ENCODE results near the gene CD37.
A peak's percentile ranks its signal among the peaks of the same experiment; 100 is the strongest.
"Not testable (repeated sequence)": the region's sequence is repeated elsewhere in the genome, so short reads cannot be mapped to it uniquely, and the experiment has no call there.

The CD37 gene

DNA sequence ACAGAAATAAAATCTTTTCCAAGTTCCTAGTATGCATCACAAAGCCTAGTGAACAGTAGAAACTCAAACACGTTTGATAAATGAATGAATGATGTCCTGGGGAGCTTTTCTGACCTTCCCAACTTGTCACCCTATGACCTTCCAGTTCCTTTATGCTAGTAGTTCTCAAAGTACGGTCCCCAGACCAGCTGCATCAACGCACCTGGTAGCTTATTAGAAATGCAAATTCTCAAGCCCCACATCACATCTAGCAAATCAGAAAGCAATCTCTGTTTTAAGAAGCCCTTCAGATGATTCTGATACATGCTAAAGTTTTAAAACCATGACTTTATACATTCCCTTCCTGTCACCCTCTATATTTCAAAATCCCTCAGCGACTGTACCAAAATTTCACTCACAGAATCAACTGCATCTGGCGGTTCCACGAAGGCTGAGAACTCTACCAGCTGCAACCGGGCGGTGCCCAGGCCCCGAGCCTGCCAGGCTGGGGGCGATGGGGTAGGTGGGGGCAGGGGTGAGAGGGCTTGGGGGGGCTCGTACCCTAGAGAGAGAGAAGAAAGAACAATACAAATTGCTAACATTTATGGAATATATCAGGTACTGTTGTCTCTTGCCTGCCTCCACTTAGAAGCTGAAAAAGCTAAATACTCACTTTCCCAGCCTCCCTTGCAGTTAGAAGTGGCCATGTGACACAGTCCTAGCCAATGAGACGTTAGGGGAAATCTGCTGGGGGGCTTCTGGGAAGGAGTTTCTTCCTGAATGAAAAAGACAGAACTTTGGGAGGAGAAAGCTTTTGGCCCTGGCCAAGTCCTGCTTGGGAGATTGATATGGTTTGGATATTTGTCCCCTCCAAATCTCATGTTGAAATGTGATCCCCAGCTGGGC is 13.3 kb downstream of the CD37 start:
- DNase-seq = no peak

DNA sequence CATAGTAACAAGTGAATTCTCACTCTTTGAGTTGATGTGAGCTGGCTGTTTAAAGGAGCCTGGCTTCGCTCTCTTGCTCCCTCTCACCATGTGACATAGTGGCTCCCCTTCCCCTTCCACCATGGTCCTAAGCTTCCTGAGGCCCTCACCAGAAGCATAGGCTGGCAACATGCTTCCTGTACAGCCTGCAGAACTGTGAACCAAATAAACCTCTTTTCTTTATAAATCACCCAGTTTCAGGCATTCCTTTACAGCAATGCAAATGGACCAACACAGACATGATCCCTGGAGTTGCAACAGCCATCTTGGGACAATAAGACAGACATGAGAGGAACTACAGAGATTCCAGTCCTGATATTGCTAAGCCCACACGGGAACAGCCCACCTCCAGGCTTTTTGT is 14.4 kb downstream of the CD37 start:
- no peak for DNase-seq

DNA sequence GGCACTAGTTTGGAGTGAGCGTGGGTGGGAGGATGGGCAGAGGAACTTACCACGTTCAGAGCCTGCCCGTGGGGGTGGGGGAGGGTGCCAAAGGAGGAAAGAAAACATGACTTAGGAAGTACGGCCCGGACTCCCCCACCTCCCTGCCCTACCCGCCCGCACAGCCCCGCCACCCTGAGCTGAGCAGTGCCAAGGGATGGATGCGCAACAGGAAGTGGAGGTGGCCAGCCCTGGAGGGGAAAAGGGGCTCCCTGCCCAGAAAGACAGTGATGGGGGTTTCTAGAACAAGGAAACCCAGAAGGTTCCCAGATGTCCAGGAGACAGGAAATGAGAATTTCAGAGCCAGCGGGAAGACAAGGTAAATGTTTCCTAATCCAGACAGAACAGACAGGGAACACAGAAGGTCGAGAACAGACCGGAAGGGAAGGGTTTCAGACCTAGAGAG is 20.7 kb downstream of the CD37 start:
- DNase-seq = no peak

DNA sequence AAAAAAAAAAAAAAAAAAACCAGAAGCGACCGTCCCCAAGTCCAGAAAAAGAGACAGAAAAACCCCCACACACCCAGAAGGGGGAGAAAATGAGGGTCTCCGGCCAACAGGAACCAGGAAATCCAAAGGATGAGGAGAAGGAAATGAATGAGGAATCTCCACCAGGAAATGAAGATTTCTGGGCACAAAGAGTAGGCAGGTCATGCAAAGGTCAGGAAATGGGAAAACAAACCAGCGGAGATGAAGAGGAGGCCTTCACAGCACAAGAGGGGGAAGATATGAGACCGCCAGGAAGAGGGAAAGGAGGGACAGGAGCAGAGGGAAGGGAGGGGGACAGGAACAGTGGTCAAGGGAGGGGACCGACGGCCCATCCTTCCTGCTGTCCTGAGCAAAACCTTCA is 21.2 kb downstream of the CD37 start:
- no peak for DNase-seq

DNA sequence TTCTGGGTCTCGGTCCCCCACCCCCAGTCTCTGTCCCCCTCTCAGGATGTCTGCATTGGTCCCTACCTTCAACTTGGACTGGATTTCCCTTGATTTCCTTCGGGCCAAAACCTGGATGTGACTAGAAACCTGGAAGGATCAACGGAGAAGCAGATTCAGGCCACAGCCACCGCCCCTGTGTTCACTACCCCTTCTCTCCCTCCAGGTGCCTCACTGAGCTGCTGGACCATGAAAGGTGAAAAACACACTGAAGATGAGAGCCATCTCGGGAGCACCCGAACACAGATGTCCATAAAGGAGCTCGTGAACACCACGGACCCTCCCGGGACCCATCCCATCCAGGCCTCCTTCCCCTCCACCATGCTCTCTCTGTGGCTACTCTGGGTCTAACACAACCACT is 22.0 kb downstream of the CD37 start:
- no peak for DNase-seq

DNA sequence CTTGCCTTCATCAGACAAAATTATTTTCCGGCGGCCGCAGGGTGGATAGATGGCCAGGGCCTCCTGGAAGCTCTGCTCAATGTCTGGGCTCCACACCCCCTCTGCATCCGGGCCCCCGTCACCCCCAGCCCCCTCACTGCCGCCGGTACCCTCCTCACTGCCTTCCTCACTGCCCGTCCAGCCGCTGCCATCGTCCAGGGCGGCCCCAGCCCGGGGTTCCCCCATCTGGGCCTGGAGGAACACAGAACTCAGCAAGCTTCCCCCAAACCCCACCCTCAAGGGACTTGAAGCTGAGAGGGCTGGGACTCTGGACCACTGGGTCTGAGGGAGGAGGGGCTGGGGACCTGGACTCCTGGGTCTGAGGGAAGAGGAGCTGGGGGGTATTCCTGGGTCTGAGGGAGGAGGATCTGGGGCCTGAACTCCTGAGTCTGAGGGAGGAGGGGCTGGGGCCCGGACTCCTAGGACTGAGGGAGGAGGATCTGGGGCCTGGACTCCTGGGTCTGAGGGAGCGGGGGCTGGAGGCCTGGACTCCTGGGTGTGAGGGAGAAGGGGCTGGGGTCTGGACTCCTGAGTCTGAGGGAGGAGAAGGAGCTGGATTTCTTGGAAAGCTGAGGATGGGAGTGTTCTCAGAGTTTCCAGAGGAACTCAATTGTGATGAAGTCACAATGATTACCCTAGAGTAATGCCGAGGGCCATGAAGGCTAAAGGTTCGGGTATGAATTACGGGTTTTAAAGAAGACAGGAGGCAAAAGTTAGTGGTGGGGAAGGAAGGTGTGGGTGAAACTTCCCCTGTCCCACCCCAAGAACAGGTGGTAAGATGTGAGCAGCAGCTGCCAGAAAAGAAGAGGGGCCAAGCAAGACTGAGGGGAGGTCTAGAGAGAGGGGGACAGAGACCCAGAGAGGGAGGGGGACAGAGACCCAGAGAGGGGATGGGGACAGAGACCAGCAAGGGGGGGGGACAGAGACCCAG is 24.9 kb downstream of the CD37 start:
- DNase-seq = no peak

DNA sequence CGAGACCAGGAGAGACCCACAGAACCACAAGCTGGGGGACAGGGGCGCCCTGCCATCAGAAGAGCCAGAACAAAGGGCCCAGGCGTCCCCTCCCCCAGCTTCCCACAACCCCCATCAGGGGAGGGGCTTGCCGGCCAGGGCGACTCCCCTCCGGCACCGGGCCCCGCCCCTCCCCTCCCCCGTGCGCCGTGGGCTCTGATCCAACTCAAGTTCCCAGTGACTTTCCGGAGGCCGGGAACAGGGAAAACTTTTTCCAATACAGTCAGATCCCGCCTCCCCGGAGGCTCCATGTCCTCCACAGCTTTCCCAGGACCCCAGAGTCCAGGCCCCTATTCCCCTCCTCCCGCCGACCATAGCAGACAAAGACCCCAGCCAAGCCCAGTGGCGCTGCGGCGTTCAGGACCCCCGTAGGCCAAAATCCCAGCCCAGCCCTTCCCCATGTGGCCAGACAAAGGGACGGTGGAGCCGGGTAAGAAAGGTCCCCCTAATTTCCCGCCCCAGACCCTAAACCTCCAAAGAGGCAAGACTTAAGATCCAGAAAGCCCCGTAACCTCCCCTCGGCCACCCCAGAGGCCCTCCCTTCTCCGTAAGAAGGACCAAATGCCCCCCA is 26.3 kb downstream of the CD37 start:
- no peak for DNase-seq

DNA sequence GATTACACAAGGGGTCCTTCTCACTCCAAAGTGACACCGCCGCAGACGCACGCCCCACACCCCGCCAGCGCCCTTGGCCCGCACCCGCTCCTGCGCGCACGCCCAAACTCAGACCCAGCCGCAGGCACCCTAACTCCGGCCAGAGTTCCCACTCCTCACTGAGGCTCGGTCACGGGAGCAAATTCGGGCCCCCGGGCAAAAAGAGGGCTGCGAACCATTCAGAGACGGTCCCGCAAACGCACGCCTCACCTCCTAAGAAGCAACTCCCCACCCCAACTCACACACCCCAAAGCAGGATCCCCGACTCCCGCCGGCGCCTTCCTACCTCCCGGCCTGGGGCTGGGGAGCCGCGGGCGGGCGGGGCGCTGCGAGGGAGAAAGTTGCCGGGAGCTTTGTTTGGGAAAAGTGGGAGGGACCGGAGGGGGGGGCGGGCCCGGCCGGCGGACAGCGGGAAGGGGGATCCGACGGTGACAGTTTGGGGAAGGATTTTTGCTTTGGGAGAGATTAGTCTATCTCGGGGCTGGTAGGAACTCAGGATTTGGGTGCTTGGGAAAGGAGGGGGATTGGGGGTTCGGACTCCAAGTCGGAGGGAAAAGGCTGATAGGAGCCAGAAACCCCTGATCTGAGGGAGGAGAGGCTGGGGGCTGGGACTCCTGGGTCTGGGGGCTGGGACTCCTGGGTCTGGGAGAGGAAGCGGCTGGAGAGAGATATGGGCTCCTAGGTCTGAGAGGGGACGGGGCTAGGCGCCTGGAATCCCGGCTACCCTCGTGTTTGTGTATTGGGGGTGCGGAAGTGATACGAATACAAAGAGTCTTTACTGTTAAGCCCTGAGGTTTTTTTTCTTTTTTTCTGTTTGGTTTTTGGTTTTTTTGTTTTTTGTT is 27.1 kb downstream of the CD37 start, which contains the start of gene TEAD2:
TEAD2 (minus strand) TSS at position 369 of the 881 bp plus-strand sequence. CDS start 2,341 bp downstream, outside the sequence.
- no peak for DNase-seq

DNA sequence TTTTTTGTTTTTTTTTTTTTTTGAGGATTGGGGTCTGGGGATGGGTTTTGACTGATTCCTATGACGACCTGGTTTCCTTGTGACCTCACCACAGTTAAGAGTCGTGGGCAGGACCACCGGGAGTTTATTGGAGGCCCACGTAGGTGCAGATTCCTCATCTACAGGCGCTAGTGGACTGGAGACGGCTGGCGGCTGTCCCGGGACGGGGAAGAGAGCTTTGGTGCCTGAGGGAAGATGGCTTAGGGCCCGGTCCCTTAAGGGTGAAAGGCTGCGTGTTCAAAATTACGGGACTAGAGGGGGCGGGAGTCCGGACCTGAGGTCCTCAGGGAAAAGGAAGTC is 27.7 kb downstream of the CD37 start:
- no peak for DNase-seq

DNA sequence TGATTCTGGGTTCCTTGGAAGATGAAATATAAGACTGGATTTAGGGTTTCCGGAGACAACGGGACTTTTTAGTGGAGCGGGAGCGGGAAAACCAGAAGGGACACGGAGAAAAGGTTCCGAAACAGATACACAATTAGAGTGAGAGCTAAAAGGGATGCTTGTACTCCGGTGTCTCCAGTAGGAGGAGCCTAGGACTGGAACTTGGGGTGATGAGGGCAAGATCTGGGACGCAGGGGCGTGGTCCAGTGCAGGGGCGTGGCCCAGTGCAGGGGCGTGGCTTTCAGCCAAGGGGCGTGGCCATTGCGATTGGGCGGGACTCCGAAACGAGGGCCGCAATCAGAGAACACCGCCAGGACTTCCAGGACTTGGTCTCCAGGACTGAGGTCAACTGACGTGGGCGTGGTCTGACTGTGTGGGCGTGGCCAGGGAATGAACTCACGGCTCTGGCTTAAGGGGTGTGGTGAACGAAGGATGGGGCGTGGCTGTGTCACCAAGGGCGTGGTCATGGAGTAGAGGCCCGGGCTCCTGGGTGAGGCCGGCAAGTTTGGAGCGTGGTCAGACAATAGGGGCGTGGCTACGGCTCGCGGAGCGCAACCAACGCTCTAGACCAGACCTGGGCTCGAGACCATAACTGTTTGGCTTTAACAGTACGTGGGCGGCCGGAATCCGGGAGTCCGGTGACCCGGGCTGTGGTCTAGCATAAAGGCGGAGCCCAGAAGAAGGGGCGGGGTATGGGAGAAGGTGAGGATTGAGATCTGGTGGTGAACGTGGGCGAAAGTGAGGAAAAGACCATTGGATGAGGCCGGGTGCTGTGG is 28.3 kb downstream of the CD37 start, which contains the start of gene DKKL1:
DKKL1 (plus strand) TSS at position 610 of the 815 bp plus-strand sequence; CDS start at position 732, 122 bp downstream.
- peak; percentile 22 for DNase-seq

DNA sequence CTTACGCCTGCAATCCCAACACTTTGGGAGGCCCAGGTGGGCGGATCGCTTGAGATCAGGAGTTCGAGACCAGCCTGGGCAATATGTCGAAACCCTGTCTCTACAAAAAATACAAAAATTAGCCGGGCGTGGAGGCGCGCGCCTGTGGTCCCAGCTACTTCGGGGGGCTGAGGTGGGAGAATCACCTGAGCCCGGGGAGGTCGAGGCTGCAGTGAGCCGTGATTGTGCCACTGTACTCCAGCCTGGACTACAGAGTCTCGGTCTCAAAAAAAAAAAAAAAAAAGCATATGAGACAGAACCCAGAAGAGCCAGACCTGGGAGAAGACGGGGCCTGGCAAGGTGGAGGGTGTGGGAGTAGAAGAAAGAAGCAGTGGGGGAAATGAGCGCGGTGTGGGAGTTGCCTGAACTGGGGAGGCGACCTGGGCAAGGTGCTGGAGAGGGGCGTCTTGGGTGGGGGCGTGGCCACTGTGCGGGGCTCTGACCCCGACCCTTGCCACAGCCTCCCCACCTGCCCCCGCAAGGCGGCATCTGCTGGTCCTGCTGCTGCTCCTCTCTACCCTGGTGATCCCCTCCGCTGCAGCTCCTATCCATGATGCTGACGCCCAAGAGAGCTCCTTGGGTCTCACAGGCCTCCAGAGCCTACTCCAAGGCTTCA is 29.0 kb downstream of the CD37 start:
- no peak for DNase-seq

DNA sequence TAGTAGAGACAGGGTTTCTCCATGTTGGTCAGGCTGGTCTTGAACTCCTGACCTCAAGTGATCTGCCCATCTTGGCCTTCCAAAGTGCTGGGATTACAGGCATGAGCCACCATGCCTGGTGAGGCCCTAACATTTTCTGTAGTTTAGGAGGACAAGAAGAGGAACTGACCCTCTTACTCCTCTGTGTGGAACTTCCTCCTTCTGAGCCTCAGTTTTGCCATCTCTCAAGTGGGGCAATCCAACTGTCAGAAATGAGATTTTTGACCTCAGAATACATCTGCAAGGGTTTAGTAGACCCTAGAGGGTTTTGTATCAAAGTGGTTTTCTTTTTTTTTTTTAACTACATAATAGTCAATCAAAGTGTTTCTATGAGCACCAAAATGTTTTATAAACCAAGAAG is 30.9 kb downstream of the CD37 start:
- DNase-seq = no peak

DNA sequence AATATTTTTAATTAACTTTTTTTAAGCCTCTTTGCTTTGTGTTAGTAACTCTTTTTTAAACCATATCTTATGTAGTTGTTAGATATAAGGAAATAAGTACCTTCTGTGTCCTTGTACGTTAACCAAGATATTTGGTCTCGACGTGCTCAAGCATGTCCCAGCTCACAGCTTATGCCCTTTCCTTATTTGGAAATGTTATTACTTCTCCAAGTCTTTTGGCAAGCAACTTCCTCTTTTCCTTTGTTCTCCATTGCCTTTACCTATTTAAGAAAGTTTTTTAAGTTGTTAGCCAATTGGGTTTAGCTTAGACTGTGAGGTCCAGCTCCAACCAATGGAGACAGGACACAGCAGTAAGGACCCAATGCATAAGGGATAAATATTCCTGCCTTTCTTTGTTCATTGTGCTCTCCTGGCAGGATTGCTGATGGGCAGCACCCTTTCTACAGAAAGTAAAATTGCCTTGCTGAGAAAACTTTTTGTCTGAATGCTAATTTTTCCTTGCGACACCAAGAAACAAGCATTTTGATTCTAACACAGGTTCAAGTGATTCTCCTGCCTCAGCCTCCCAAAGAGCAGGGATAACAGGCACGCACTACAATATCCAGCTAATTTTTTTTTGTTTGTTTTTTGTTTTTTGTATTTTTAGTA is 33.6 kb downstream of the CD37 start:
- DNase-seq = no peak

DNA sequence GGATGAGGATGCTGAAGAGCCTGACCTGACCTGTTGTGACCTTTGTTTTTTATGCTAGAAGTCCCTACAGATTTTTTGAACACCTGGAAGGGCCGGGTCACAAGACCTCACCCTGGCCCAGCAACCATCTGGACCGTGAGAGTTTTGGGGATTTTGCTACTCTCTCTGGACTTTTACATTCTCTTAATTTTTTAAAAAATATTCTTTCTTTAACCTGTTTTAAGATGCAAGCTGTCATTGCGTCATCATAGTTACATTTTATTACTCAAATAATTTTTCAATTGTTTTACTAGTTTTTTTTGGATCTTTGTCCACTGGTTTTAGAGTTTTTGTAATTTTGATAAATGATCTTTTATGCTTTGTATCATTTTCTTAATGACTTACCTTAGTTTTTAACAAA is 36.0 kb downstream of the CD37 start:
- no peak for DNase-seq

DNA sequence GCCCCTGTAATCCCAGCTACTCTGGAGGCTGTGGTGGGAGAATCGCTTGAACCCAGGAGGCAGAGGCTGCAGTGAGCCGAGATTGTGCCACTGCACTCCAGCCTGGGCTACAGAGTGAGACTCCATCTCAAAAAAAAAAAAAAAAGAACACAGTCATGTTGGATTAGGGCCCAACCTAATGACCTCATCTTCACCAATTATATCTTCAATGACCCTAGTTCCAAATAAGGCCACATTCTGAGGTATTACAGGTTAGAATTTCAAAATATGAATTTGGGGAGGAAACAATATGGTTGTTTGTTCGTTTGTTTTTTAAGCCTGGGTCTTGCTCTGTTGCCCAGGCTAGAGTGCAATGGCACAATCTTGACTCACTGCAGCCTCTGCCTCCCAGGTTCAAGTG is 38.0 kb downstream of the CD37 start:
- not testable (repeated sequence) for DNase-seq

DNA sequence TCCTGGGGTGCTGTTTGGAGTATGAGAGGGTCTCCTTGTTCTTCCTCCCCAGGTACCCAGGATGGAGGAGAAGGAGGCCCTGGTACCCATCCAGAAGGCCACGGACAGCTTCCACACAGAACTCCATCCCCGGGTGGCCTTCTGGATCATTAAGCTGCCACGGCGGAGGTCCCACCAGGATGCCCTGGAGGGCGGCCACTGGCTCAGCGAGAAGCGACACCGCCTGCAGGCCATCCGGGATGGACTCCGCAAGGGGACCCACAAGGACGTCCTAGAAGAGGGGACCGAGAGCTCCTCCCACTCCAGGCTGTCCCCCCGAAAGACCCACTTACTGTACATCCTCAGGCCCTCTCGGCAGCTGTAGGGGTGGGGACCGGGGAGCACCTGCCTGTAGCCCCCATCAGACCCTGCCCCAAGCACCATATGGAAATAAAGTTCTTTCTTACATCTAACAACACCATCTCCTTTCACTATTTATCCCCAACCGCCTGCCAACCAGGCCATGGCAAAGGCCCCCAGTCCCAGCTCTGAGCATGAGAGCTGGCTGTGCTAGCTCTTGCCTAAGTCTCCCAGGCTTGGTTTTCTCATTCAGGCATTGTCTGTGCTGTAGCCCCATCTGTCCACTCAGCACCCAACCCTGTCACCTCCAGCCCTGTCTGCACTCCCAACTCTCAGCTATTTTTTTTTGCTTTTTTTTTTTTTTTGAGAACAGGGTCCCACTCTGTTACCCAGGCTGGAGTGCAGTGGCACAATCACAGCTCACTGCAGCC is 39.6 kb downstream of the CD37 start:
- DNase-seq = no peak

DNA sequence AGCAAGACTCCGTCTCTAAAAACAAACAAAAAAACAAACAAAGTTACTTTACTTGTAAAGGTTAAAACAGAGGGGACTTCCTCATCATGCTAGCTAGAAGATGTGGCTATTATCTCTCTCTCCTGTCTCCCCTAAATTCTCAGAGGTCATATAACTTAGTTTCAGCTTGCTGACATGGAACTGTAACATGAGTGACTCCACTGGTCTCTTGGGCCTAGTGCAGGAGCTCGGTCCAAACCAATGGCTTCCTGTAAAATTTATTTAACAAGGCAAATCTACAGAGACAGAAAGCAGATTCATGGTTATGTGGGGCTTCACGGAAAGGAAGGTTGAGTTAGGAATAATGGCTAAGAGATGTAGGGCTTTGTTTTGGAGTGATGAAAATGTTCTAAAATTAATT is 43.3 kb downstream of the CD37 start:
- no peak for DNase-seq

DNA sequence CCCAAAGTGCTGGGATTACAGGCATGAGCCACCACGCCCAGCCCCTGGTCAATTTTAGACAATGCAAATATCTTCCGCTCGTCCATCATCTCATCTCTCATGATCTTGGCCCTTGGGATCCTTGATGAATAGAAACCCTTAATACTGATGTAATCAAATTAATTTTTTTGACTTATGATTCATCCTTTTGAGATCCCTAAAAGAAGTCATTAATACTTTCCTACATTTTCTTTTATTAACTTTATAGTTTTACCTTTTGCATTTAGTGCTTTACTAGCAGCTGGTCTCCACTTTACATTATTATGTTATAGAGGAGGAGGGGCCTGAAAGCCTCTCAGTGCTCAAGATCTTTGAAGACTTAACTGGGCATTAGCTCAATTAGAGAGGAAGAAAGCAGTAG is 45.2 kb downstream of the CD37 start:
- DNase-seq = no peak

DNA sequence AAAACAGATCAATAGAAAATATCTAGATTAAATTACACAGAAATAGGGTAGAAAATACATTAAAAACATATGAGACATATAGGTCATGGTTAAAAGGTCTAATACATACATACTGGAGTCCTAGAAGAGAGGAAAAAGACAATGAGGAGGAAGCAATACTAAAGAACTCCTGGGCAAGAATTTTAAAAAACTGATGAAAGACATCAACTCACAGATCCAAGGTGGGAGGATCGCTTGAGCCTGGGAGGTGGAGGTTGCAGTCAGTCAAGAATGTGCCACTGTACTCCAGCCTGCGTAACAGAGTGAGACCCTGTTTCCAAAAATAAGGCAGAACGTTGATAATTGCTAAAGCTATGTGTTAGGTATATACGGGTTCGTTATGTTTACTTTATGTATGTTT is 47.4 kb downstream of the CD37 start:
- DNase-seq = no peak

All from NCI-H2029 treated with DMSO at 0.1 percent for 48 hours (cell line).